Measurements from ENCODE around the gene ABCA4.

Gene ABCA4

DNA sequence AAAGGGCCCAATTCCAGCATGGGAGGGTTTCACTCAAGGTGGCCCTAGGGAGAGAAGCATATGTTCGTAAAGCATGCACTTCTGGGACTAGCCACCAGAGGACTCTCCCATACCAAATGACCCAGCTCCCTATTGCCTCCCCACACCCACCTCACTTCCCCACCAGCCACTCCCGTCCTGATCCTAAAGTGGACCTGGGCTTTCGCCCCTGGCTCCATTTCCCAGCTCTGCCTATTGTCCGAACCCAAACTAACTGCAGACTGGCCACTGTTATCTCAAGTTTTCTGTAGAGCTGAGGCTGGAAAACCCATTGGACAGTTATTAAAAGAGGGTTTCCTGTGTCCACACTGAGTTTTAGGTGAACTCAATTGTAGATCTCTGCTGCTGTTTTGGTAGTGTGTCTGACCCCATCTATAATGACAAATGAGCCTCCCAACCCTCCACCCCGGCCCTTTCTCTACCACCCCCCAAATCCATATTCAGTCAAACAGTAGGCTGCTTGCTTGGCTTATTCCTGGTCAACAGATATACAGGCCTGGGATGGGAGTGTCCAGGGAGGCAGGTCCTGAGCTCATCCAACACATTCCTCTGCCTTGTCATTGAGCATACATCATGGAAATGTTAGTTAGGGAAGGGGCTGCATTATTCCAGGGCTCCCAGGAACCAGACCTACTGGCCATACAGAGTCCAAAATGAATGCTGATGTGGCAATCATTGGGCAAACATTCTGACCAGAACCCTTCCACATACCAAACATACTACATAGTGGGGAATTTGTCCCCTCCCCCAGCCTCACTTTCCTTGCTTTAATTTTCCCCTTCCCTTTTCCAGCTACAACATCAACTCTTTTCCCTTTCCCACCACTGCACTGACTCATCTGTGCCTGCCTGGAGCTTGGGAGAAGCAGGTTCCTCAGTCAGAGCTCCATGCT, 59.2 kb downstream of the ABCA4 start:
- TF ChIP-seq TAF1 (IDR thresholded peaks at IDR 0.05; ENCODE audit: borderline replicate concordance, insufficient read depth, low read length): no peak
- TF ChIP-seq, protein P1, sequence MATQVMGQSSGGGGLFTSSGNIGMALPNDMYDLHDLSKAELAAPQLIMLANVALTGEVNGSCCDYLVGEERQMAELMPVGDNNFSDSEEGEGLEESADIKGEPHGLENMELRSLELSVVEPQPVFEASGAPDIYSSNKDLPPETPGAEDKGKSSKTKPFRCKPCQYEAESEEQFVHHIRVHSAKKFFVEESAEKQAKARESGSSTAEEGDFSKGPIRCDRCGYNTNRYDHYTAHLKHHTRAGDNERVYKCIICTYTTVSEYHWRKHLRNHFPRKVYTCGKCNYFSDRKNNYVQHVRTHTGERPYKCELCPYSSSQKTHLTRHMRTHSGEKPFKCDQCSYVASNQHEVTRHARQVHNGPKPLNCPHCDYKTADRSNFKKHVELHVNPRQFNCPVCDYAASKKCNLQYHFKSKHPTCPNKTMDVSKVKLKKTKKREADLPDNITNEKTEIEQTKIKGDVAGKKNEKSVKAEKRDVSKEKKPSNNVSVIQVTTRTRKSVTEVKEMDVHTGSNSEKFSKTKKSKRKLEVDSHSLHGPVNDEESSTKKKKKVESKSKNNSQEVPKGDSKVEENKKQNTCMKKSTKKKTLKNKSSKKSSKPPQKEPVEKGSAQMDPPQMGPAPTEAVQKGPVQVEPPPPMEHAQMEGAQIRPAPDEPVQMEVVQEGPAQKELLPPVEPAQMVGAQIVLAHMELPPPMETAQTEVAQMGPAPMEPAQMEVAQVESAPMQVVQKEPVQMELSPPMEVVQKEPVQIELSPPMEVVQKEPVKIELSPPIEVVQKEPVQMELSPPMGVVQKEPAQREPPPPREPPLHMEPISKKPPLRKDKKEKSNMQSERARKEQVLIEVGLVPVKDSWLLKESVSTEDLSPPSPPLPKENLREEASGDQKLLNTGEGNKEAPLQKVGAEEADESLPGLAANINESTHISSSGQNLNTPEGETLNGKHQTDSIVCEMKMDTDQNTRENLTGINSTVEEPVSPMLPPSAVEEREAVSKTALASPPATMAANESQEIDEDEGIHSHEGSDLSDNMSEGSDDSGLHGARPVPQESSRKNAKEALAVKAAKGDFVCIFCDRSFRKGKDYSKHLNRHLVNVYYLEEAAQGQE (IDR thresholded peaks at IDR 0.05; ENCODE audit: insufficient read depth in 1 of 2, low read depth in 2 of 2, low read length in 2 of 2): no peak
- no peak for TF ChIP-seq FOXP2 (optimal IDR thresholded peaks at IDR 0.05; ENCODE audit: borderline replicate concordance, extremely low read depth, extremely low read length, insufficient read depth)
- no peak for TF ChIP-seq SIN3A (IDR thresholded peaks at IDR 0.05; ENCODE audit: borderline replicate concordance, insufficient read depth, low read length)
- no peak for TF ChIP-seq POLR2AphosphoS5 (IDR thresholded peaks at IDR 0.05; ENCODE audit: low read depth, low read length)

DNA sequence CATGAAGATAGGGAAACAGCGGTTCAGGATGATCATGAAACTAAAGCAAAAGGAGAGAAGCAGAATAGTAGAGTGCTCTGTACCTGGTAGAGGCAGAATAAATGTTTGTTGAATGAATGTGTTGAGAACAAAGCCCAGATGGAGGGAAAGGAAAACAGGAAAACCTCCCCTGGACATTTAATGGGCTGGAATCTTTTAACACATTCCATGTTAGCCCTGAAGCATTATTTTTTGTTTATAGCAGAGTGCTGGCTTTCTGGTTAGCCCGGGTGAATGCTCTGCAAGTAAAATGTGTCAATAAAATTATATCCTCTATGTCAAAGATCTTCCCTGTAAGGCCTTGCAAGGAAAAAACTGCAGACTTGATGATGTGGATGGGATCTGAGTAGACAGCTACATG, 60.2 kb downstream of the ABCA4 start:
- no peak for TF ChIP-seq SIN3A (IDR thresholded peaks at IDR 0.05; ENCODE audit: borderline replicate concordance, insufficient read depth, low read length)
- no peak for TF ChIP-seq TAF1 (IDR thresholded peaks at IDR 0.05; ENCODE audit: borderline replicate concordance, insufficient read depth, low read length)
- TF ChIP-seq POLR2AphosphoS5 (IDR thresholded peaks at IDR 0.05; ENCODE audit: low read depth, low read length): no peak
- TF ChIP-seq, protein P1 (IDR thresholded peaks at IDR 0.05; ENCODE audit: insufficient read depth in 1 of 2, low read depth in 2 of 2, low read length in 2 of 2): no peak
- no peak for TF ChIP-seq FOXP2 (optimal IDR thresholded peaks at IDR 0.05; ENCODE audit: borderline replicate concordance, extremely low read depth, extremely low read length, insufficient read depth)

DNA sequence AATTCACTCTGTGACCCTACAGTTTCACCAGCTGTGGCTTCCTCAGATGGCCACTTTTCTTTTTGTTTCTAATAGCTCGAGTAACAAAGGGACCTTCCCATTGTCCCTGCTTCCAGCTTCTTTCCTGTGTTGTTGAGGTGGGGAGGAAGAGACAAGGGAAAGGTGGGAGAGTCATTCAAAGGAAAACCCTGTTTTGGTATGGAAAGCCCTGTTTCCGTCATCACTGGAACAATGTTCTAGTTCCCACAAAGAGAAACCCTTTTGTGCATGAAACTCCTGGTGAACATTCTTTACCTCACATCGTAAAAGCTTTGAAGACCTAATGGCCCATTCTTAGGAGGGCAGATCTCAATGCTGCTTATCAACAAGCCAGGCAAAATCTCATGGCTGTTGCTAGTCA, 62.2 kb downstream of the ABCA4 start:
- TF ChIP-seq, protein P1 (IDR thresholded peaks at IDR 0.05; ENCODE audit: insufficient read depth in 1 of 2, low read depth in 2 of 2, low read length in 2 of 2): no peak
- TF ChIP-seq TAF1 (IDR thresholded peaks at IDR 0.05; ENCODE audit: borderline replicate concordance, insufficient read depth, low read length) (no peak), FOXP2 (optimal IDR thresholded peaks at IDR 0.05; ENCODE audit: borderline replicate concordance, extremely low read depth, extremely low read length, insufficient read depth) (no peak), POLR2AphosphoS5 (IDR thresholded peaks at IDR 0.05; ENCODE audit: low read depth, low read length) (no peak), SIN3A (IDR thresholded peaks at IDR 0.05; ENCODE audit: borderline replicate concordance, insufficient read depth, low read length) (no peak)

DNA sequence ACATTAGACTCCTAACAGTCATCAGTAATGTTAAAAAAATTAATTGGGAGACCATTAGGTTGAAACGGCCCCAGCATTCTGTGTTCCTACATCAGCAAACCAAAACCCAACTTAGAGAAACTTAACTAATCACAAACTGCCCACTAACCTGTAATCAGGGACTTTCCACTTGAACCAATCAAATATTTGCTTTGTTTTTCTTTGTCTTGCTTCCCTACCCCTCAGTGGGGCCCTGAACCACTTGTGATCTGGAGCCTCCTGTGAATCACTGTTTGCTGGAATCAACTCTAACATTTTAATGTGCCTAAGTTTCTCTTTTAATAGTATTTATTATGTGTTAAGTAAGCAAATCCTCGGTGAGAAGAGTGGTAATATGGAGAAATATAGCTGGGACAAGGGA, 64.0 kb downstream of the ABCA4 start:
- TF ChIP-seq POLR2AphosphoS5 (IDR thresholded peaks at IDR 0.05; ENCODE audit: low read depth, low read length) (no peak), SIN3A (IDR thresholded peaks at IDR 0.05; ENCODE audit: borderline replicate concordance, insufficient read depth, low read length) (no peak), FOXP2 (optimal IDR thresholded peaks at IDR 0.05; ENCODE audit: borderline replicate concordance, extremely low read depth, extremely low read length, insufficient read depth) (no peak), TAF1 (IDR thresholded peaks at IDR 0.05; ENCODE audit: borderline replicate concordance, insufficient read depth, low read length) (no peak)
- TF ChIP-seq, protein P1 (IDR thresholded peaks at IDR 0.05; ENCODE audit: insufficient read depth in 1 of 2, low read depth in 2 of 2, low read length in 2 of 2): no peak

Measured in PFSK-1 (cell line).